Ectodermal cell (in vitro differentiated cells): ENCODE measurements around the gene SLC22A16.
"Not testable (repeated sequence)": the region's sequence is repeated elsewhere in the genome, so short reads cannot be mapped to it uniquely, and the experiment has no call there.

Experiments
- H3K27ac ChIP-seq: 2 replicates; pipeline ENCODE4 v1.7.0; 2013; ENCODE audit warnings: mild to moderate bottlenecking, low read depth, low read length; ENCODE audit not compliant: insufficient read depth, poor library complexity, severe bottlenecking
- H3K27me3 ChIP-seq: 2 replicates; pipeline ENCODE4 v1.7.0; 2013; ENCODE audit warnings: mild to moderate bottlenecking, low read length; ENCODE audit not compliant: insufficient read depth, control insufficient read depth, poor library complexity, severe bottlenecking
- H3K36me3 ChIP-seq: one replicate; pipeline ENCODE4 v1.7.0; 2013; ENCODE audit warnings: low read length; ENCODE audit not compliant: control insufficient read depth, insufficient read depth
- H3K4me1 ChIP-seq: one replicate; pipeline ENCODE4 v1.7.0; 2013; ENCODE audit warnings: low read length; ENCODE audit not compliant: control insufficient read depth, insufficient read depth
- H3K4me3 ChIP-seq: 2 replicates; pipeline ENCODE4 v1.7.0; 2013; ENCODE audit warnings: low read depth, low read length, control low read depth; ENCODE audit not compliant: insufficient read depth
- H3K9me3 ChIP-seq: 2 replicates; pipeline ENCODE4 v1.7.0; 2013; ENCODE audit warnings: mild to moderate bottlenecking, low read length, moderate library complexity; ENCODE audit not compliant: control insufficient read depth
- WGBS, 2 experiments: methylation state at CpG; one replicate each; pipeline ENCODE4 v1.1.7; 2013; ENCODE audit warnings: missing lambda C conversion rate in 2 of 2; 5-methylcytosine and 5-hydroxymethylcytosine counted together

Gene SLC22A16

DNA sequence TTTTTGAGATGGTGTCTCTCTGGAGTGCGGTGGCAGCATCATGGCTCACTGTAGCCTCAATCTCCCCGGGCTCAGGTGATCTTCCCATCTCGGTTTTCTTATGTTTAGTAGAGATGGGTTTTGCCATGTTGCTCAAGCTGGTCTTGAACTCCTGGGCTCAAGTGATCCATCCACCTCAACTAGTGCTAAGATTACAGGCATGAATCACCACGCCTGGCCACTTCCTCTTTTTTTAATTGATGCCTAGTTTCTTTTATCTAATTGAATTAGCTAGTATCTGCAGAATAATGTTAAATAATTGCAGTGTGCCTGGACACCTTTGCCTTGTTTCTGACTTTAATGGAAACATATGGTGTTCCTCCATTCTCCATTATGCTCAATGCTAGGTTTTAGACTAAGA, 38.4 kb upstream of the SLC22A16 start:
- Histone ChIP-seq H3K36me3 (no peaks in the 10 kb centered on the region), H3K9me3 (no peaks in the 10 kb centered on the region), H3K4me1 (no peaks in the 10 kb centered on the region), H3K4me3 (no peak overlapping the region), H3K27ac (no peak overlapping the region), H3K27me3 (no peaks in the 10 kb centered on the region)
- 90 to 92% methylated on average over 4 of the region's 4 CpGs for WGBS, 2 experiments

DNA sequence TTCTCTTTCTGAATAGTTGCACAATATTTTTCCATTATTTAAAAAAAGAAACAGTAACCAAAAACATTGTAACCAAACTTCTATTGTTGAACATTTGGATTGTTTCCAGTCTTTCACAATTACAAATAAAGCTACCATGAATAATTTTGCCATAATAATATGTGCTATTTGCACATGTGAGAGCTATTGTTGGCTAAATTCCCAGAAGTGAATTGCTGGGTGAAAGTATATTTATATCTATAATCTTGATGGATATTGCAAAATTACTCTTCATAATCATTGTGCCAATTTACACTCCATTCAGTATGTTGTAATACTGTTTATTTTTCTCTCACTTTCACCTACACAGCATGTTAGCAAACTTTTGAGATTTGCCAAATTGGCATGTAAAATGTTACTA, 36.6 kb upstream of the SLC22A16 start:
- Histone ChIP-seq H3K4me1 (no peaks in the 10 kb centered on the region), H3K36me3 (no peaks in the 10 kb centered on the region), H3K27ac (no peak overlapping the region), H3K9me3 (no peaks in the 10 kb centered on the region), H3K27me3 (no peaks in the 10 kb centered on the region), H3K4me3 (no peak overlapping the region)

DNA sequence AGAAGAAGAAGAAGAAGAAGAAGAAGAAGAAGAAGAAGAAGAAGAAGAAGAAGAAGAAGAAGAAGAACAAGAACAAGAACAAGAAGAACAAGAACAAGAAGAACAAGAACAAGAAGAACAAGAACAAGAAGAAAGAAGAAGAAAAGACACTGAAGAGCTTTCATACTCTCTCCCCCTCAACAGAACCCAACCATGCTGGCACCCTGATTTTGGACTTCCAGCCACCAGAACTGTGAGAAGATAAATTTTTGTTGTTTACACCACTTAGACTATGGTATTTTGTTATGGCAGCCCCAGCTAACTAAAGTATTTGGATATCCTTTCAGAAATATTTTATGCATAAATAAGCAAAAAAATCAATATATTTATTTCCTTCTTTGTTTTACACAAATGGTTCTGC, 36.1 kb upstream of the SLC22A16 start:
- H3K9me3 ChIP-seq, H3K36me3 ChIP-seq, H3K4me1 ChIP-seq, H3K4me3 ChIP-seq, H3K27me3 ChIP-seq, H3K27ac ChIP-seq: not testable (repeated sequence)

DNA sequence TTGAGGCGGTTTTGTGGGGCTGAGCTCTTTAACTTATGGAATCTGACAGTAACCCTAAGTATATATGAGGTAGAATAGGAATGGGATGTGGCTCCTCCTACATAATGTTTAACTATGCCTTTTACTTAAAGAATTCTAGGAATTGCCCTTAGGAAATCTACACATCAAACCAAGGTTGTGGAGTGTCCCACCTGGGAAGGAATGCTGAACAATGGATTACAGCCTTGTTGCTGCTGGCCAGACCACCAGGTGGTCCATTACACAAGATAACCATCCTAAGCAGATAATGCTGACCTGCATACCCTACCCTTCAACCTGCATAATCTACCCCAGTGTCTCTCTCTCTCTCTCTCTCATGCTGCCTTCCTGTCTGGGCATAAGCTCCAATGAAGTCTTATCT, 35.0 kb upstream of the SLC22A16 start:
- no peaks in the 10 kb centered on the region for H3K9me3 ChIP-seq
- no peaks in the 10 kb centered on the region for H3K36me3 ChIP-seq
- no peaks in the 10 kb centered on the region for H3K4me1 ChIP-seq
- H3K27ac ChIP-seq, result no peak overlapping the region
- no peak overlapping the region for H3K4me3 ChIP-seq
- H3K27me3 ChIP-seq, result no peaks in the 10 kb centered on the region
- WGBS, 2 experiments, result 67 to 71% methylated on average over 1 of the region's 1 CpG

DNA sequence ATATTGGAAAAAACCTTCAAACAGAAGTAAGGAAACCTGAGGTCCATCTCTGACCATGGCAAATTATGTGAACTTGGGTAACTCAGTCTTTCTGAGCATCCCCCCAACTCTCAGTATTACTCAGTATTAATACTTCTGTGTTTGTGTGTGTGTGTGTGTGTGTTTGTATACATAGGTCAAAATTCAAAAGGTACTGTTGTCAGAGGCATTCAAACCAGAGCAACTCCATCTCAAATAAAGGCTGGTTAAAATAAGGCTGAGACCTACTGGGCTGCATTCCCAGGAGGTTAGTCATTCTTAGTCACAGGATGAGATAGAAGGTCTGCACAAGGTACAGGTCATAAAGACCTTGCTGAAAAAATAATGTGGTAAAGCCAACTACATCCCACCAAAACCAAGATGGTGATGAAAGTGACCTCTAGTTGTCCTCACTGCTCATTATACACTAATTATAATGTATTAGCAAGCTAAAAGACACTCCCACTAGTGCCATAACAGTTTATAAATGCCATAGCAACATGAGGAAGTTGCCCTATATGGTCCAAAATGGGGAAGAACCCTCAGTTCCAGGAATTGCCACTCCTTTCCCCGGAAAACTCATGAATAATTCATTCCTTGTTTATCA, 33.3 kb upstream of the SLC22A16 start:
- WGBS, 2 experiments, result 84 to 94% methylated on average over 1 of the region's 1 CpG
- no peak overlapping the region for H3K27ac ChIP-seq

DNA sequence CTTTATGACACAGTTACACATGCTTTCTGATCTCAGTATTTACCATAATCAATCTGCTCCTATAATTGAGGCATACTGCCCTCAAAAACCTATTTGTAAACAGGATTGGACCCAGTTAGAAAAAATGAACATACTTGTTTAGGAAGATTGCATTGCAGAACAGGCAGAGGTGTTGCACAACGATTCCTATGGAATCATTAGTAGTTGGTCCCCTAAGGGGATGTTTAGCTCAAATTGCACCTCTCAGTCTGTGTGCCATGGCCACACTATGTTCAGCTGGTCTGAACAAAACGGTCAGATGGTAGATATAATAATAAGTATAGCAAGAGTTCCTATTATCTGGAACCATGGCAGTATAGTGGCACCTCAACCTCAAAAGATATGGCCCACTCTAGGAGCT, 28.5 kb upstream of the SLC22A16 start:
- not testable (repeated sequence) for H3K36me3 ChIP-seq, H3K27me3 ChIP-seq, H3K27ac ChIP-seq, H3K4me3 ChIP-seq, H3K4me1 ChIP-seq, H3K9me3 ChIP-seq
- WGBS, 2 experiments, result 88 to 95% methylated on average over 1 to 2 of the region's 2 CpGs

More for the DNA sequence above, 33.3 kb upstream of the SLC22A16 start:
- Histone ChIP-seq H3K36me3 (no peaks in the 10 kb centered on the region), H3K4me3 (no peak overlapping the region), H3K9me3 (no peaks in the 10 kb centered on the region), H3K27me3 (no peaks in the 10 kb centered on the region), H3K4me1 (no peaks in the 10 kb centered on the region)

DNA sequence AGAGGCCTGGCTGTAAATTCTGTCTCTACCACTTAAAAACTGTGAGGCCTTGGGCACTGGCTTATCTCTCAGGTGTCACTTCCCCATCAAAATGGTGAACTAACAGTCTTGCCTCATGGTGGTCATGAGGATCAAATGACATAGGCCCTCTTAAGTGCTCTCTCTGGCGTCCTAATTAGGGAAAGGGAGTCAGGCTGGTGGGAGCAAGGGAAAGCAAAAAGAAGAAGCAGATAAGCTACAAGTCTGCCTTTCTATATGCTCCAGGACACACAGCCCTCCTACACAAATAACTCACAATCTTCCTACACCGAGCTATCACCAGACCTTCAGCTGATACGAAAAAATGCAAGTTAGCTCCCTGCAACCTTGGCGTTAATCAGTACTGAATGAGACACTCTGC, 19.5 kb upstream of the SLC22A16 start:
- Histone ChIP-seq H3K4me3 (no peak overlapping the region), H3K27me3 (no peaks in the 10 kb centered on the region), H3K27ac (no peak overlapping the region), H3K9me3 (no peaks in the 10 kb centered on the region), H3K4me1 (no peaks in the 10 kb centered on the region), H3K36me3 (no peaks in the 10 kb centered on the region)
- WGBS, 2 experiments, result 90% methylated on average over 4 of the region's 4 CpGs

DNA sequence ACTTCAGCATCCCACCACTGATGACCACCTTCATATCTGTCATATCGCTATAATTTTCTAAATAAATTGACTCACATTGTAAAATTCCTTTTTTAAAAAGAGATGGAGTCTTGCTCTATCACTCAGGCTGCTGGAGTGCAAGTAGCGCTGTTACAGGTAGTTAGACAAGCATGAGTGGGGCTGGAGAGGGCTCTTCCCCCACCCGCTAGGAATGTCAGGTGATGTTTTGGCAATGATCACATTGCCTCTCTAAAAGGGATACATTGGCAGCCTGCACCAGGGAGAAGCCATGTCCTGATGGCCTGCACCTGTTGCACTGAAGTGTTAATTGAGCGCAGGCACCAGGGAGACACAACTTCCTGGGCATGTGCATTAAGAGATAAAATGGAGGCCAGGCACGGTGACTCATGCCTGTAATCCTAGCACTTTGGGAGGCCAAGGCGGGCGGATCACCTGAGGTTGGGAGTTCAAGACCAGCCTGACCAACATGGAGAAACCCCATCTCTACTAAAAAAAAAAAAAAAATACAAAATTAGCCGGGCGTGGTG, 16.9 kb upstream of the SLC22A16 start:
- Histone ChIP-seq H3K27ac (no peak overlapping the region), H3K4me1 (no peaks in the 10 kb centered on the region), H3K36me3 (no peaks in the 10 kb centered on the region), H3K27me3 (no peaks in the 10 kb centered on the region), H3K4me3 (no peak overlapping the region), H3K9me3 (no peaks in the 10 kb centered on the region)
- WGBS, 2 experiments, result 89 to 90% methylated on average over 9 of the region's 9 CpGs

DNA sequence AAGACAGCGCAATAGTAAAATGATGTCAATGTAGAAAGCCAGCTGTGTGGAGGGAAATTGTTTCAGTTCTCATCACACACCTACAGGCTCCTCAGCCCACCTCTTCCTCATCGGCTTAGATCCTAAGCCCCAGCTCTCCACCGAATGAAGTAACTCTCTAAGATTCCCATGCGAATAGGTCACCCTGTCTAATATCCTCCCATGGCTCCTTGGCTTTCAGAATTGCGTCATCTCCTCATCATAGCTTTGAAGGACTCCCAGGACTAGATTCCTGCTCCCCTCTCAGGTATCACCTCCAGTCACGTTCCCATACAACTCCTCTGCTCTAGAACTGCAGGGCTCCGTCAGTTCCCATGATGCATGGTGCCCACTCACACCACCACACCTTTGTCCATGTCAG, 16.2 kb upstream of the SLC22A16 start:
- H3K9me3 ChIP-seq, result no peaks in the 10 kb centered on the region
- no peak overlapping the region for H3K27ac ChIP-seq
- 81 to 83% methylated on average over 7 of the region's 7 CpGs for WGBS, 2 experiments

DNA sequence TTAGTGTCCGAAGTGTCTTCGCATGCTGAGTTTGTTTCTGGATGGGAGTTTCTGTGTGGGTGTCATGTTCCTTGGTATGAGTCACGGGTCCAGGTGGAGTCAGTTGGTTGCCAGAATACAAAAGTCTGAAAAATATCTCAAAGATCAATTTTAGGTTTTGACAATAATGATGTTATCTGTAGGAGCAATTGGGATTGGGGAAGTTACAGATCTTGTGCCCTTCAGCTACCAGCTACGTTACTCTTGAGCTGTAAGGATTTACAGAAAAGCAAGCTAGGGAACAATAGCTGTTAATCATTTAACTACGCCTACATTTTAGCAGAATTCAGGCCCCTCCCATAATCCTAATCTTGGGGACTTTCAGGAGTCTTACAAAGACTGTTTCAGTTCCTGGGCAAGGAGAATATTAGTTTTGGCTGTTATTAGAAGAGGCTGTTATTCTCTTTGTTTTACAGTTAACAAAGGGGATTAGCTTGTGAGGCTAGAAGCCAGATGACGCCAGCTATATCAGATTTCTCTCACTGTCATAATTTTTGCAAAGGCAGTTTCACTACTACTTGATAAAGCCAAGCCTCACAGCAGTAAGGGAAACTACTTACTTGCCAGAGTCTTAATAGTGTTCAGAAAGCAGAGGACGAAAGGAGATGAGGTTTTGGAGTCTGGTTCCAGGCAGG, 15.4 kb upstream of the SLC22A16 start:
- no peaks in the 10 kb centered on the region for H3K36me3 ChIP-seq
- no peaks in the 10 kb centered on the region for H3K27me3 ChIP-seq
- no peaks in the 10 kb centered on the region for H3K4me1 ChIP-seq
- H3K27ac ChIP-seq, result no peak overlapping the region
- WGBS, 2 experiments, result 93 to 95% methylated on average over 7 of the region's 7 CpGs
- H3K9me3 ChIP-seq, result no peaks in the 10 kb centered on the region
- no peak overlapping the region for H3K4me3 ChIP-seq

More for the DNA sequence above, 16.2 kb upstream of the SLC22A16 start:
- H3K4me1 ChIP-seq, result no peaks in the 10 kb centered on the region
- no peaks in the 10 kb centered on the region for H3K36me3 ChIP-seq
- H3K27me3 ChIP-seq, result no peaks in the 10 kb centered on the region
- no peak overlapping the region for H3K4me3 ChIP-seq
